ENCODE measurements around the gene GDF10.
A peak's percentile ranks its signal among the peaks of the same experiment; 100 is the strongest.

GDF10 gene, protein sequence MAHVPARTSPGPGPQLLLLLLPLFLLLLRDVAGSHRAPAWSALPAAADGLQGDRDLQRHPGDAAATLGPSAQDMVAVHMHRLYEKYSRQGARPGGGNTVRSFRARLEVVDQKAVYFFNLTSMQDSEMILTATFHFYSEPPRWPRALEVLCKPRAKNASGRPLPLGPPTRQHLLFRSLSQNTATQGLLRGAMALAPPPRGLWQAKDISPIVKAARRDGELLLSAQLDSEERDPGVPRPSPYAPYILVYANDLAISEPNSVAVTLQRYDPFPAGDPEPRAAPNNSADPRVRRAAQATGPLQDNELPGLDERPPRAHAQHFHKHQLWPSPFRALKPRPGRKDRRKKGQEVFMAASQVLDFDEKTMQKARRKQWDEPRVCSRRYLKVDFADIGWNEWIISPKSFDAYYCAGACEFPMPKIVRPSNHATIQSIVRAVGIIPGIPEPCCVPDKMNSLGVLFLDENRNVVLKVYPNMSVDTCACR

DNA sequence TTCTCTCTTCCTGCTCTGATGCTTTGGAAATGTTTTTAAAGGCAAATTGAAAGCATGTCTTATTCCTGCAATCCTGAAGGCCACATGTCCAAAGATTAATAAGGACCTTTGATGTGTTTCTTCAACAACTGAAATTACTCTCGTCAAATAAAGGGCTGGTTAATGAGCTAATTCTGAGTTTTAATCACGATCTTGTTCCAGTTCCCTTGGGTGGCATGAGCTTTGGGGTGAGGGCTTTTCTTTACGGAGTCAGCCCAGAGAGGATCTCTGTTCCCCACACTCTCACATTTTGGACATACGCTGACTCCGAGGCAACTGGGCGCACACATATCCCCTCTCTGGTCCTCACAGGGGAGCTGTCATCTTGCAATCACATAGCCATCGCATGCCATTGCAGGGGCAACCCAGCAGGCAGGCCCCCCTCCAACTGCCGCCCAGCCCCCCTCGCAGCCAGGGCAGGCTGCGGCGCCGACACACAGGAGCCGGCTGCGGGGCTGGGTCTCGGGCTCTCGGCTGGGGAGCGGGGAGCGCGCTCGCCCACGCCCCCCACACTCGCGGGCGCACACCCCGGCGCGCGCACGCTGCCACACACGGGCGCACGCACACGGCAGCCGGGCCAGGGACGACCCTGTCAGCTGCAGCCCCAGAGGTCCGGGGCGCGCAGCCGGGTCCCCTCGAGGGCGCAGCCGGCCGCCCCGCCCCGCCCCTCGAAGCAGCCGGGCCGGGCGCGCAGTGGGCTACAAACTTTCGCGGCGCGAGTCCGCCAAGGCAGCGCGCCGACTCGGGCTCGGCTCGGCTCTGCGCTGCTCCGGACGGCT, at the start of gene GDF10:
GDF10 (plus strand) TSS at position 587 of the 818 bp plus-strand sequence. CDS start 455 bp downstream, outside the sequence.
- DNase-seq (ENCODE audit: low read depth): no peak

- DNase-seq (ENCODE audit: low read depth): no peak
Observed at GRCh38 chr10:47252093-47252780, 47.8 kb upstream of the GDF10 start.

- DNase-seq (ENCODE audit: low read depth): no peak
Observed at GRCh38 chr10:47253030-47253637, 46.9 kb upstream of the GDF10 start.

DNA sequence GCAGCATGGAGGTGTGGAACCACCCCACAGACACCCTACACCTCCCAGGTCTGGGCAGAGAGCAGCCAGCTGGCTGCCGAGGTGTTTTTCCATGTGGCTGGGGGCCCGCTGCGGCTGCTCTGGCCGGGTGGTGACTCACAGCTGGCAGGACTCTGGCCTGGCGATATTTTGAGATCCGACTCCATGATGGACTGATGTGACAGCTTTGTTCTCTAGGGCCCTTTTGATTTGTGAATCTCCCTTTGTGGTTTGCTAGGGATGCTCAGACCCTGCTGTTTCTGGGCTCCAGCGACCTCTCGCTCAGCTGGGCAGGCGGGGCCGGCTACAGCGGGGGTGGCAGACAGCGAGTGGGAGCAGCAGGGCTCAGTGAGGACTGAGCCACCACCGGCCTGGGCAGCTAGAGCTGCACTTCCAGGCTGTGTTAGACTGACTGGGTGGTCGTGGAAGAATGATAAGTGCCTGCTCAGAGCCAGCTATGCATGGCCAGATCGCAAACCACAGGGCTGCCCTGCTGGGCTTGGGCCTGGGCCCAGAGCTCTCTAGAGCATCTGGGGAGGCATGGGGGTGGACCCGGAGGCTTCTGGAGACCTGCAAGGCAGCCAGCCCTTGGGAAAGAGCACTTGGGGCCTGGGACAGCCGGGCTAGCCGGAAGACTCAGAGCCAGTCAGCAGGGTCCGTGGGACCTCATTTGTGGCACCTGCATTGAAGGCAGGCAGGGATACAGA, 46.2 kb upstream of the GDF10 start:
- DNase-seq (ENCODE audit: low read depth): no peak

- no peak for DNase-seq (ENCODE audit: low read depth)
Observed at GRCh38 chr10:47254611-47255010, 45.4 kb upstream of the GDF10 start.

- no peak for DNase-seq (ENCODE audit: low read depth)
Observed at GRCh38 chr10:47255033-47255813, 44.8 kb upstream of the GDF10 start.

DNA sequence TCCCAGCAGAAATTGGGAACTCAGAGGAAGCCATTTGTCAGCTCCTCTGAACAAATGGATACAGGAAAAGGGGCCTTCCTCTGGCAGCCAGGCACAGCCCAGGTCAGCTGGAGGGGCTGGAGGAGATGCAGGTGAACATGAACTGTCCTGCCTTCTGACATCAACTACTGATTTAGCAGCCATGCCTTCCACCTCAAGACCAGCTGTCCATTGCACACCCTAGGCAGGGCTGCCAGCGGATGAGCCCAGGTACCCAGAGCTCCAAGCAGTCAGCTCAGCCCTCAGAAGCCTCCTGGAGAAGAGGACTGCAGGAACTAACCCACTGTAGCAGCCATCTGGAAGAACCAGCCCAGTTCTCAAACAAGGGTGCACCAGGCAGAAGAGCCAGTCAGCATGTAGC, 44.1 kb upstream of the GDF10 start:
- no peak for DNase-seq (ENCODE audit: low read depth)

GRCh38 chr10:47256751-47257336, 43.2 kb upstream of the GDF10 start:
- no peak for DNase-seq (ENCODE audit: low read depth)

DNA sequence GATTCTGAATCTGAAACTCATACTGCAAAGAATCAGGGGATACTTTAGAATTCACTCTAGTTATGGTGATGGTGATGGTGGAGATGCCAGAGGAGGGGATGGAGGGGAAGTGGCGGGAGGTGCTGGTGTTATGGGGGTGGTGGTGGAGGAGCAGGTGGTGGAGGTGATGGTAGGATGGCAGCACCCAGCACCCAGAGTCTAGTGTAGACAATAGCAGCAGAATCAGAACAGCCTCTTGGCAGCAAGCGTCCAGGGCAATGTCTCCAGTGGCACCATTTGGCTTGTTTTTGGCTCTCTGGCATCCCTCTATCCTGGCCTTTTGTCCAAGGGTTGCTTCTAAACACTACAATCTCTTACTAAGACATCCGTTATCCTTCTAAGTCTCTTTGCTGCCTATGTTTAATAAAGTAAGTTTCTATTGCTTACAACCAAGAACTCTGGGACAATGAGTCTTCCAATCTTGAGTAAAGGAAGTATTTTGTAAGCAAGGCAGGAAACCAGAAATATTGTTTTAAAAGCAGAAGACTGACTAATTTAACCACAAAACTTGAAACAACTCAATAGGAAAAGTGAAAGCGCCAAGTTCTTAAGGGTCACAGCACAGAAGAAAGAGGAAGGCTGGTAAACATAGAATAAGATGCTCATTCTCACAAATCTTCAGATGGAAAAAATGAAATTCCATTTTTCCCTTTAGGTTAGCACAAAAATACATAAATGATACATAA, 42.4 kb upstream of the GDF10 start:
- no peak for DNase-seq (ENCODE audit: low read depth)

GRCh38 chr10:47258921-47259320, 41.1 kb upstream of the GDF10 start:
- DNase-seq (ENCODE audit: low read depth): no peak

GRCh38 chr10:47259466-47259865, 40.5 kb upstream of the GDF10 start:
- no peak for DNase-seq (ENCODE audit: low read depth)

- DNase-seq (ENCODE audit: low read depth): no peak
Observed at GRCh38 chr10:47260505-47261111, 39.4 kb upstream of the GDF10 start.

GRCh38 chr10:47261121-47261520, 38.9 kb upstream of the GDF10 start:
- no peak for DNase-seq (ENCODE audit: low read depth)

- no peak for DNase-seq (ENCODE audit: low read depth)
Observed at GRCh38 chr10:47261556-47261955, 38.4 kb upstream of the GDF10 start.

DNA sequence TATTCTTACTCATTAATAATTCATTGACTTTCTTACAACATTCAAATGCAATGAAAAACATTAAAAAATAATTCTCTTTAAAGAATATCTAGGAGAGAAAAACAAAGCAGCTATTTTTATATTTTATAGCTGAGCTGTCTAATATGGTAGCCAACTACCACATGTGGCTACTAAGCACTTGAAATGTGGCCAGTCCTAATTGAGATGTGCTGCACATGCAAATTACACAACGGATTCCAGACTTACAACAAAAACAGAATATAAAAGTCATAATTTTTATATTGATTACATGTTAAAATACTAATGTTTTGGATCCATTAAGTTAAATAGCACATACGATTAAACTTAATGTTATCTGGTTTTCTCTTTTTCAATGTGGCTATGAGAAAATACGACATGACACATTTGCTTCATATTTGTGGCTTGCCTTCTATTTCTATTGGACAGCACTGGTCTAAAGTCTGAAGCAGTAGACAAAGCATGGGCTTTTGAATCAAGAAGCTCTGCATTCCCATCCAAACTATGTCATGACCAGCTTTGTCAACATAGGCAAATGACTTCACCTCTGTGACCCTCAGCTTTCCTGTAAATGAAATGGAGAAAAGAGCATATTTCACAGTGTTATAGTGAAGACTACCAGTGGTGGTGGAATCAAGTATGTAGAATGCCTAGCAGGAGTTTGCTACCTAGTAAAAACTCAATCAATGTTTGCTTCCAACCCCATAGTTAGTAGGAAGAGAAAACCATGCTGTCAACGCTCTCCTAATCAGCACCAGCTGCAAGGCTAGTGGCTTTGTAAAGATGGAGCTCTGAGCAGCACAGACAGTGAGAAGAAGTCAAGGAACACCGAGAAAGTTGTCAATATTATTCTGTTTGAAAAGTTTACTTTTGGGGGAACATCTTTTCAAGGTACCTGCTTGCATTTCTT, 37.1 kb upstream of the GDF10 start:
- no peak for DNase-seq (ENCODE audit: low read depth)

- peak; percentile 49 for DNase-seq (ENCODE audit: low read depth)
Observed at GRCh38 chr10:47264797-47265281, 35.2 kb upstream of the GDF10 start.

- no peak for DNase-seq (ENCODE audit: low read depth)
Observed at GRCh38 chr10:47266602-47267001, 33.4 kb upstream of the GDF10 start.

- DNase-seq (ENCODE audit: low read depth): no peak
Observed at GRCh38 chr10:47268696-47269095, 31.3 kb upstream of the GDF10 start.

Measured in stimulated activated CD8-positive, alpha-beta memory T cell treated with anti-CD3 and anti-CD28 coated beads, Interleukin-12 subunit alpha, Interleukin-12 subunit beta, amount 100 ng/mL, for 1 hour (primary cell).